Suppressor macrophage (primary cell): ENCODE measurements around the gene ARRDC2.

Experiments
- DNase-seq, 4 experiments: peaks; one replicate each; pipeline ENCODE4 v3.0.0-alpha.2; 2020 to 2022

The ARRDC2 gene

DNA sequence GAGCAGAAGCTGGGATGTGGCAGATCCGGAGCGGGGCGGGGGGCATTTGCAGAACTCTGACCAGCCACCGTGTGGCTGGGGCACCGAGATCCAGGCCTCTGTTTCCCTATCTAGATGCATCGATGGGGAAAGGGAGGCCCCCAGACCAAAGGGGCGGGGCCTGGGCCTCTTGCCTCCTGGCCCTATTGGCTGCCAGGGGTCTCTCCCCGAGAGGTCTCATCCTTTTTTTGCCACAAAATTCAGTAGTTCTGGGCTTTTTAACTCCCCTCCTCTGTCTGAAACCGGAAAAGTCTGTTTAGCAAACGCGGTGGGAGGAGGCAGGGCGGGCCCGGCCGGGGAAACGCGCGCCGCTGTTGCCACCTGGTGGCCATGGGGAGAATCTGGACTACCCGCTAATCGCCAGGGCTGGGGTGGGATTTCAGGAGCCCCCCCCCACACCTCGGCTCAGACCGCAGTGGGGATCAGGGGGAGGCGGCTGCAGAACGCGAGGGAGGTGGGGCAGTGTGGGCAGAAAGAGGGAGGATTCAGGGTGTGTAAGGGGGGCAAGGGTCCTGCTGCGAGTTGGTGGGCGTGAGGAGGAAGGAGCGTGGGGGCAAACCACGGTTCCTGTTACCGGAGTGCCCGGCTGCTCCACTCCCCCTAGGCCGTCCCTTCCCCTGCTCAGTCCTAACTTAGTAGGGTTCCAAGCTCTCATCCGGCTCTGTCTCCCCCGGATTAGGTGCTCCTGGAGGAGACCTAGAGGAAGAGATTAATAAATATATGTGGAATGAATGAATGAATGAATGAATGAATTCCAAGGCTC is 50.4 kb downstream of the ARRDC2 start:
- peak; percentile 82 to 92 (median 88) for DNase-seq

GRCh38 chr19:18059297-18059696 is 51.3 kb downstream of the ARRDC2 start:
- no peak for DNase-seq

DNA sequence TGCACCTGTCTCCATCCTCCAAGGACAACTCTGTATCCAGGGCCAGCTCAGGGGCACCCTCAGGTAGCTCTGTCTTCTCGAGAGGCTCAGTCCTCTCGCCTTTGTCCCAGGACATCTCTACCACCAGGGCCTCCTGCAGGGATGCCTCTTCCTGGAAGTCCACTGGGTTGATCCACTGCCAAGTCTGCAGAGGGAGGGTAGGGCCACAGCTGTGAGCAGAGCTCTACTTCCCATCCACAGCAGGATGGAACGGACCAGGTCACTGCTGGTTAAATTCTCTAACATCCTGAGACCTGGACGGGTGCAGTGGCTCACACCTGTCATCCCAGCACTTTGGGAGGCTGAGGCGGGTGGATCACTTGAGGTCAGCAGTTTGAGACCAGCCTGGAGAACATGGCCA is 51.9 kb downstream of the ARRDC2 start:
- no peak for DNase-seq

- DNase-seq, result no peak
Observed at GRCh38 chr19:18060472-18060871, 52.5 kb downstream of the ARRDC2 start.

DNA sequence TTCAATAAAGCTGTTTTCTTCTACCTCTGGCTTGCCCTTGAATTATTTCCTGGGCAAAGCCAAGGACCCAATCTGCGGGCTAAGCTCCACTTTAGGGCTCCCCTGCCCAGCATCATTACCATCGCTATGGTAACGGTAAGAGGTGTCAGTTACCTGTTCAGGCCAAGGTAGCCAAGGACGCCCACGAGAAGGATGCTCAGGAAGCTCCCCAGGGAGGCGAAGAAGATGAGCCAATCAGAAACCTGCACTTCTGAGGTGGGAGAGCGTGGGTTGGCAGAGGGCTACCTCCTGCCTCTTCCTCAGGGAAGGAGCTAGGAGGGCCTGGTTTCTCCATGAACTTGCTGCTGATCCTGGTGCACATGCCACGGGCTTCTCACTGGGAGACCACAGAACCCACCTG is 54.1 kb downstream of the ARRDC2 start:
- no peak for DNase-seq

DNA sequence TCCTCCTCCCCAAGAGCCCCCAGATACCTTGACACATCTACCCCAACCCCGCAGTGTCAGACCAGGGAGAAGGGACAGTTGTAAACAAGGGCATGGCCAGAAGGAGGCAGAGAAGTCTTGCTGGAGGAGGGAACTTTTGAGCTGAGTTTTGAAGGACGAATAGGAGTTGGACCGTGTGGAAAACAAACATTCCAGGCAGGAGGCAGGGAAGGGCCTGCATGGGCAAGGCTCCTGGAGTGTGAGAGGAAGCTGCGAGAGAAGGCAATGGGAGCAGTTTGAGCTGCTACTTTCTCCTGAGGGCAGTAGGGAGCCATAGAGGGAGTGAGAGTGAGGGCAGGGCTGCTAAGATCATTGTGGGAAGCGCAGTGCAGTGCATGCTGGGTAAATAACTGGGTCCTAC is 55.5 kb downstream of the ARRDC2 start:
- peak in 2 of 4 experiments; percentile 60 to 67 for DNase-seq
